Measurements from ENCODE around the gene RWDD4.
A peak's percentile ranks its signal among the peaks of the same experiment; 100 is the strongest.
"Not testable (repeated sequence)": the region's sequence is repeated elsewhere in the genome, so short reads cannot be mapped to it uniquely, and the experiment has no call there.

The RWDD4 gene

GRCh38 chr4:183635321-183635720 is 23.7 kb downstream of the RWDD4 start:
- no peak for DNase-seq

DNA sequence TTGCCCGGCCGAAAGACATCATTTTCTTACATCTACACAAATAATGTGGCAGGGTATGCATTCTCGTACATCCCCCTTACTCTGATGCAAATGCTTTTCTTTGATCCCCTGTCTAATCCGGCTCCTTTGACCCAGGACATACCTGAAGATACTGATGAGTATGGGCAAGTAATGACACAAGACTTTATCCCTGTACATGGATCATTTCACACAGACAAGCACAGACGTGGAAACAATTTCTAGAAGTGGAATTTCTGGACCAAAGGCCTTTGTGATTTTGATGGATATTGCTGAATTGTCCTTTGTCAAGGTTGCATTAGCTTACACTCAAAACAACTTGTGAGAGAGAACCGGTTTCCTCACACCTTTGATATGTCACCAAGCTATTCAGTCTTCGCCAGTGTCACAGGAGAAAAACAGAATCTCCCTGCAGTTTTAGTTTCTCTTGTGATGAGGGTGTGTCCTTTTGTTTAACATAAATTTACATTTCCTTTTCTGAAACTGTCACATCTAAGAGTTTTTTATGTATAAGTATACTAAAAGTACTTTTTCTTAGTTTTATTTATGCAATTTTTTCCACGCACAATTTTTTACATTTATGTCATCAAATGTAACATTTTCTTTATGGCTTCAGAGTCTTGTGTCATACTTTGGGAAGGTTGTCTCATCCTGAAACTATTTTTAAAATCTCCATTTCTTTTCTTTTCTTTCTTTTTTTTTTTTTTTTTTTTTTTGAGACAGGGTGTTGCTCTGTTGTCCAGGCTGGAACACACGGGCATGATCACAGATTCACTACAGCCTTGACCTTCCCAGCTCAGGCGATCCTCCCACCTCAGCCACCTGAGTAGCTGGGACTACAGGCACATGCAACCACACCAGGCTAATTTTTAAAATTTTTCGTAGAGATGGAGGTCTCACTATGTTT is 25.2 kb downstream of the RWDD4 start:
- no peak for DNase-seq

DNA sequence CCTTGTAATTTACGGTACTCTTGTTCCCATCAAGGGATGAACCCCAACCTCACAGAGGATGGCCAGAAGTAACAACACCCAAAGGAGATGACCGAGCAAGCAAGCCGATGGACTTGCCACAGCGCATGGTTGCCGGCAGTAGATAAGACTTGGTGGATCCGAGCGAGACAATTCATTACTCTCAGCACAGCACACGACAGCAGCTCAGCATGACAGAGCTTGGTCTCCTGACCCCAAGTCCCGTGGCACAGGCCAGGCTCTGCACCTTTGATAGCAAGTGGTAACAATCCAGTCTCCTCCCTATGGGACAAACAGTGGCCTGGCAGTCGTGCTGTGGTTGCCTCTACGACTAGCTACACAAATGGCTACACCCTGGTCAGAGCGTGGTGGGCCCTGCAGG is 26.3 kb downstream of the RWDD4 start:
- no peak for DNase-seq

GRCh38 chr4:183631577-183632198 is 27.3 kb downstream of the RWDD4 start:
- DNase-seq: no peak

DNA sequence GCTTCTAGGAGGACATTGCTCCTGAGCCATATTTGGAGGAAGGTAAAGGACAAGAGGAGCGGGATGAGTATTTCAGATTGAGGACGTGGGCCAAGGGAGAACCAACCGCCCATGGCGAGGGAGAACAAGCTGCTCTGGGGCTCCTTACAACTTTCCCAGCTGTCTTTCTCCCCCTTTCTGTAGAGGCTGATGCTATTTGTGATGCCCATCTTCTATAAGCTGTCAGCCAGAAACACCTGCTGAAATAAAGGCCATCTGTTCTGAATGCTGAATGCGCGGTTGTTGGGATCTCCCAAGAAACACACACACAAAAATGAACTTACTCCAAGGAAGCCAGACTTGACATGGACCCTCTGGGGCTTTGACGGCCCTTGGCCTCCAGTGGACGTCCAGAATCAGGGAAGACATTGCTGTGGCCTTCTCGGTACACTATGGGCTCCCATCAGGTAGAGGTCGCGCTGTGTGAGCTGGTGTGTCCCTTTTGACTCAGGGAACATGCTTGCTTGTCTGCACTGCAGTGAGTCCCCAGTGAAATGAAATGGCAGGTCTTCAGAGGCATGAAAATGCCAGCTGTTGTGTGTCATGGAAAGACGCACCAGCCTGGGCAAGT is 30.9 kb downstream of the RWDD4 start:
- DNase-seq: no peak

DNA sequence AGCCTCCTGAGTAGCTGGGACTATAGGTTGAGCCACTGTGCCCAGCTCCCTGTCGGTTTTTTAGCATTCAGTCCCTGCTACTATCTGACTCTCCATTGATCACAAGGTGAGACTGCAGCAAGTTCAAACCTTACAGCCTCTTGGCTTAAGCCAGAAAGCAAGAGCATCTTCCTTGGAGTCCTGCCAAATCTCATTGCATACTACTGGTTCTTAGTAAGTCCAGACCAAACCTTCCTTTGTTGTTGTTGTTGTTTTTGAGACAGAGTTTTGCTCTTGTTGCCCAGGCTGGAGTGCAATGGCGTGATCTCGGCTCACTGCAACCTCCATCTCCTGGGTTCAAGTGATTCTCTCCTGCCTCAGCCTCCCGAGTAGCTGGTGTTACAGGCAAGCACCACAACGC is 31.7 kb downstream of the RWDD4 start:
- not testable (repeated sequence) for DNase-seq

DNA sequence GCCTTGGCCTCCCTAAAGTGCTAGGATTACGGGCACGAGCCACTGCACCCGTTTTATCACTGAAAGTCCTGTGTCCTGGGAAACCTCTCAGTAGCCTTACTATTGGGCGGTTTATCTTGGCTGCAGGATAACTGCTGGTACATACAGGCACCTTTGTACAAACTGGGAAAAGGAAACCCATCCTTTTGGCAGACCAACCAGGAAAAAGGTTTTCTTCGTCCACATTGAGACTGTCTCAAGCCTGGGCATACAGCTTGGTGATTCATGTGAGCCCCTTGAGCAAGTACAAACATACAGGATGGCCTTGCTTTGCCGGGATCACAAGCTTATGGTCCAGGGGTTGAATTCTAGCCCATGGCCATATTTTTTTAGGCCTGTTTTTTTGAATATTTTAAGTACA is 32.8 kb downstream of the RWDD4 start:
- DNase-seq: no peak

- no peak for DNase-seq
These were observed 34.4 kb downstream of the RWDD4 start for GRCh38 chr4:183624548-183624947.

GRCh38 chr4:183621875-183622274 is 37.1 kb downstream of the RWDD4 start:
- DNase-seq: no peak

DNA sequence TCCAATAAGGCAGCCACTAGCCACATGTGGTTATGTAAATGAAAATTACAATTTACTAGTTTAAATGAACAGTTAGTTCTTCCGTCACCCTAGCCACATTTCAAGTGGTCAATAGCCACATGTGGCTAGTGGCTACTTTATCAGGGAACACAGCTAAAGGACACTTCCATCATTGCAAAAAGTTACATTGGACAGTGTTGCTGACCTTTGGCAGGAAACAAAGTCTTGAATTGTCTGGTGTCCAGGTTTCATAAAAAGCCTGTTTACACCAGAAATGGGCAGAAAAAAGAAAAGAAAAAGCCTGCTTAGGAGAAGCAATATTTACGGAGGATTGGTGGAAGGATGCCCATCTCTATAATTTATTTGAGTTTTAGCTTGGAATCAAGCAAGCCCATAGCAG is 38.6 kb downstream of the RWDD4 start:
- no peak for DNase-seq

DNA sequence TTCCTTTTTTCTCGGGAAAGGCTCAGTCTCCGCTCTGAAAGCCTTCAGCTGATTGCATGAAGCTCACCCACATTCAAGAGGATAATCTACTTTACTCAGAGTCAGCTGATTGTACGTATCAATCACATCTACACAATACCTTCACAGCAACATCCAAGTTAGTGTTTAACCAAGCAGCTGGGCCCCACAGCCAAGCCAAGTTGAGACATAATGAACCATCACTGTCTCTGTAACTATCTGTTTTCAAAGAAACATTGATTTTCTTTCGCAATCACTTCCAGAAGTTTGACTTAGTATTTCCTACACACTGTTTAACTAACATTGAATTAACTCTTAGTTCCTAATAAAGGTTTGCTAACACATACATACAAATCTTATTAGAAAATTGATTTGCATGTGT is 40.3 kb downstream of the RWDD4 start:
- no peak for DNase-seq

DNA sequence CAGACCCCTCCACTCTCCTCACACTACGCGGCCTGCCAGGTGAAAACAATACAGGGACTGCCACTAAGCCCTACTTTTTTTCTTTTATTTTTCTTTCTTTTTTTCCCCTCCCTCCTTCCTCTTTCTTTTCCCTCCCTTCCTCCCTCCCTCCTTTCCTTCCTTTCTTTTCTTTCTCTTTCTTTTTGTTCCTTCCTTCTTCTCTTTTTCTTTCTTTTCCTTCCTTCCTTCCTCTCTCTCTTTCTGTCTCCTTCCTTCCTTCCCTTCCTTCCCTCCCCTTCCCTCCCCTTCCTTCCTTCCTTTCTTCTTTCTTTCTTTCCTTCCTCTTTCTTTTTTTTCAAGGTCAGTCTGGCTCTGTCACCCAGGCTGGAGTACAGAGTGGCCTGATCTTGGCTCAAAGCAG is 41.9 kb downstream of the RWDD4 start:
- DNase-seq: no peak

- DNase-seq: no peak
These were observed 46.4 kb downstream of the RWDD4 start for GRCh38 chr4:183612329-183613250.

- DNase-seq: no peak
These were observed 47.7 kb downstream of the RWDD4 start for GRCh38 chr4:183611210-183611830.

DNA sequence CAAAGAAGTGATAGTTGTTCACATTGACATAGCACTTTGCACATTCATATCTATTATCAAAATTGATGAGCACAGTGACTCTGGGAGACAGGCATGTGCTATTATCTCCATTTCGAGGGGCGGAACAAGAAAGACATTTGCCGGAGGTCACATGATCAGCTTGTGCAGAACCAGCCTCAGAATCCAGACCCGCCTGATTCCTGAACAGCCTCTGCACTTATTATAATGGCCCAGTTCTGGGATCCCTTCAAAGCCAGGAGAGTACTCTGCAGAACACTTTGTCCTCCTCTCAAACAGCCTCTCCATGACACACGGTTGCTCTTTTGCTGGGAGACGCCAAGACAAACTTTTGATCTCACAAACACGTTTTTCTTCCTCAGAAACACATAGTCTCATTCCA is 48.4 kb downstream of the RWDD4 start:
- no peak for DNase-seq

DNA sequence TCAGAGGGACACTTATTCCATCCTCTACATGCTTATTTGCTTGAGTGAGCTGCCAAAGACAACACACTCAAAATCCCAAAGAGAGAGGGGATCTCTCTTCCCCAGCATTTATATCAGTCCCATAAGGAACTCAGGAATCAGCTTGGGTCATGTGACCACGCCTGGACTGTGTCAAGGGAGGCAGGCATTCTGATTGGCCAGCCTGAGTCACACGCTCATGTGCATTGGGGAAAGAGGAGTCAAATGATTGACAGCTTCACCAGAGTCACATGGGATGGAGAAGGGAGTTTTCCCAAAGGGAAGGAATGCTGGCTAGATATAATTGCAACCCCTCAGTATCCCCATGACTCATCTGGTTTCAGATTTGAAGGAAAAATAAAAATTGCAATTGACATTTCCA is 49.0 kb downstream of the RWDD4 start:
- DNase-seq: no peak

- DNase-seq: no peak
These were observed 49.8 kb downstream of the RWDD4 start for GRCh38 chr4:183609151-183609550.

GRCh38 chr4:183607894-183608293 is 51.1 kb downstream of the RWDD4 start:
- no peak for DNase-seq

DNA sequence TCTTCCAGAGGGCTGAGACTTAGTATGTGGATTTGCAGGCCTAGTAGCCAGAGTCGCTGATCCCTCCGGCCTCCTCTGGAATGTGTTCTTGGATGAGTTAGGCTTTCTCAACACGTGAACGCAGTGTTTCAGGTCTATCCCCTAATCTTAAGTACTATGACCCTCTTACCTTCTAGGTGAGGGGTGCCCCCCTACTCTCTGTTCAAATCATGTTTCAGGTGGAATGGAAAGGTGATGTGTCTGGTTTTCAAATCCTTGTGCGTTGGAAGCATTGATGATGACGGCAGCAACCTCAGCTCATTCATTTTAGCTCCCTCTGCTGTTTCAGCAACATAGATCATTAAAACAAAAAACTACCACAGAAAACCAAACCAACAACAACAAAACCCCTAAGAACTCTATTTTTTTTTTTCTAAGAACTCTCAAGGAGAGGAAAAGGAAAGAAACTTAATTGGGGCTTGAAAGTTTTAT is 56.4 kb downstream of the RWDD4 start:
- peak in 1 of 2 donors; percentile 5 for DNase-seq

- no peak for DNase-seq
These were observed 57.6 kb downstream of the RWDD4 start for GRCh38 chr4:183601381-183601780.

DNA sequence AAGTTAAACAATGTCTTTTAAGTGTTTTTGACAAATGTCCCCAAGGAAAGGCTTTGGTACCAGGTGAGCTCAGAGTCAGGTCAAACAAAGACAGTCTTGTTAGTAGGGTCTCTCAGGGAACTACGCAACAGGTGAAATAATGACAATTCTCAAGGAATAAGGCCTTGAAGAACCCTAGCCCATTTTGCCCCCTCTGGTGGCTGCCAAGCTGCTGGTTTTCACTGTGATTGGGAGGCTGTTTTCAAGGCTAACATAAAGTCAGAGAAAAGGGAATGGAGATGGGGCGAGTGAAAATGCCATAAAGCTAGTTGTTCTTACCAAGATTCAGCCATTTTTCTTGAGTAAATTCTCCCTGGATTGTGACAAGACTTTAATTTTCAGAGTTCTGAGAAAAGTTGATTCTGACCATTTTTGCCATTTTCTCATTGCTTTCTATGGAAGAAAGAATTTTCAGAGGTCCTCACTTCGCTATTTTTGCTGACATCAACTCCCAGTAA is 58.7 kb downstream of the RWDD4 start:
- peak in 1 of 2 donors; percentile 5 for DNase-seq

DNA sequence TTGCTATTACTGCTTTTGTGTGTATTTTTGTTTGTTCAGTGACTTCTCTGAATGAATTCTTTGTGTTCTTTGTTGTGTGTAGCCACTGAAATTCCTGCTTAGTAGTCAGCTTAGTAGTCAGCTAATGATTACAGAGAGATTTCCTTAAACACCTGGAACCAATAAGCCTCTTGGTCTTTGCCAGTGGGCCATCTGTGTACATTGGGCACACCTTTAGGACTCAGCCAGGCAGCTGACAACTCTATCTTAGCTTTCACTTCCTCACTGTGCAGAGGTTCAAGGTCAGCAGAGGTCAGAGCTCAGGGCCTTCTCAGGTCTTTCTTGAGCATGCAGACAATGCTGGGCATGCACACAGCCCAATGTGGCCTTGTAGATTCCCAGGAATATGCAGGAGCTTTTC is 59.3 kb downstream of the RWDD4 start:
- no peak for DNase-seq

Measured in CD4-positive, alpha-beta T cell treated with Interleukin-1 beta for 1 hour (primary cell).